ENCODE results near the gene HOXD9. TPM values are rescaled to one million over a fixed set of nuclear protein-coding genes. Genes with fewer than 3 reads are reported as not detected.

The HOXD9 gene
- total RNA-seq, 1 donor from 2014 or later = 12.5 TPM

GRCh38 chr2:176164201-176164600, 41.7 kb downstream of the HOXD9 start:
- no peak overlapping the region for H3K4me3 ChIP-seq
- peaks cover 17% of the 10 kb centered on the region for H3K27me3 ChIP-seq
- peaks cover 23% of the 10 kb centered on the region for H3K4me1 ChIP-seq
- H3K36me3 ChIP-seq = no peaks in the 10 kb centered on the region
- no peak for DNase-seq (ENCODE audit: extremely low spot score in 2 of 2)
- no peaks in the 10 kb centered on the region for H3K9me3 ChIP-seq
- intact Hi-C loops (cut with DNase I) = no loop called here
- H3K27ac ChIP-seq = no peak overlapping the region
- no peak for TF ChIP-seq POLR2AphosphoS5 (IDR thresholded peaks at IDR 0.05; ENCODE audit: insufficient read depth in 1 of 2, low read depth in 1 of 2)
- TF ChIP-seq POLR2A (IDR thresholded peaks at IDR 0.05) = no peak
- TF ChIP-seq CTCF (IDR thresholded peaks at IDR 0.05) = no peak

- H3K4me3 ChIP-seq = no peak overlapping the region
- DNase-seq (ENCODE audit: extremely low spot score in 2 of 2) = no peak
- intact Hi-C loops (cut with DNase I) = no loop called here
- no peaks in the 10 kb centered on the region for H3K9me3 ChIP-seq
- H3K27me3 ChIP-seq = peaks cover 17% of the 10 kb centered on the region
- no peak for TF ChIP-seq POLR2A (IDR thresholded peaks at IDR 0.05)
- no peak for TF ChIP-seq CTCF (IDR thresholded peaks at IDR 0.05)
- no peak for TF ChIP-seq POLR2AphosphoS5 (IDR thresholded peaks at IDR 0.05; ENCODE audit: insufficient read depth in 1 of 2, low read depth in 1 of 2)
- H3K4me1 ChIP-seq = peaks cover 19% of the 10 kb centered on the region
- no peaks in the 10 kb centered on the region for H3K36me3 ChIP-seq
- H3K27ac ChIP-seq = no peak overlapping the region
Observed at GRCh38 chr2:176164611-176165369, 42.3 kb downstream of the HOXD9 start.

GRCh38 chr2:176165370-176166050, 43.0 kb downstream of the HOXD9 start:
- DNase-seq (ENCODE audit: extremely low spot score in 2 of 2) = no peak
- H3K27me3 ChIP-seq = peaks cover 16% of the 10 kb centered on the region
- TF ChIP-seq POLR2A (IDR thresholded peaks at IDR 0.05) (no peak), CTCF (IDR thresholded peaks at IDR 0.05) (no peak), POLR2AphosphoS5 (IDR thresholded peaks at IDR 0.05; ENCODE audit: insufficient read depth in 1 of 2, low read depth in 1 of 2) (no peak)
- peaks cover 13% of the 10 kb centered on the region for H3K4me1 ChIP-seq
- H3K9me3 ChIP-seq = no peaks in the 10 kb centered on the region
- no peak overlapping the region for H3K4me3 ChIP-seq
- no peaks in the 10 kb centered on the region for H3K36me3 ChIP-seq
- intact Hi-C loops (cut with DNase I) = no loop called here
- no peak overlapping the region for H3K27ac ChIP-seq

- no peak for TF ChIP-seq CTCF (IDR thresholded peaks at IDR 0.05)
- TF ChIP-seq POLR2A (IDR thresholded peaks at IDR 0.05) = no peak
- no peak for TF ChIP-seq POLR2AphosphoS5 (IDR thresholded peaks at IDR 0.05; ENCODE audit: insufficient read depth in 1 of 2, low read depth in 1 of 2)
- H3K27me3 ChIP-seq = peaks cover 12% of the 10 kb centered on the region
- peaks cover 9% of the 10 kb centered on the region for H3K4me1 ChIP-seq
- H3K4me3 ChIP-seq = no peak overlapping the region
- no peak for DNase-seq (ENCODE audit: extremely low spot score in 2 of 2)
- H3K9me3 ChIP-seq = no peaks in the 10 kb centered on the region
- no peaks in the 10 kb centered on the region for H3K36me3 ChIP-seq
- H3K27ac ChIP-seq = no peak overlapping the region
- intact Hi-C loops (cut with DNase I) = no loop called here
Observed at GRCh38 chr2:176166272-176166671, 43.8 kb downstream of the HOXD9 start.

- intact Hi-C loops (cut with DNase I) = no loop called here
- DNase-seq (ENCODE audit: extremely low spot score in 2 of 2) = no peak
- TF ChIP-seq CTCF (IDR thresholded peaks at IDR 0.05) (no peak), POLR2AphosphoS5 (IDR thresholded peaks at IDR 0.05; ENCODE audit: insufficient read depth in 1 of 2, low read depth in 1 of 2) (no peak), POLR2A (IDR thresholded peaks at IDR 0.05) (no peak)
- Histone ChIP-seq H3K4me1 (peaks cover 9% of the 10 kb centered on the region), H3K27ac (no peak overlapping the region), H3K4me3 (no peak overlapping the region), H3K36me3 (no peaks in the 10 kb centered on the region), H3K27me3 (peaks cover 17% of the 10 kb centered on the region), H3K9me3 (no peaks in the 10 kb centered on the region)
Observed at GRCh38 chr2:176167398-176167797, 44.9 kb downstream of the HOXD9 start.
